Sigmoid colon (tissue), 7 donors: ENCODE results near the gene SLC9A7. TPM values are rescaled to one million over a fixed set of nuclear protein-coding genes. Genes with fewer than 3 reads are reported as not detected.

Experiments
- DNase-seq: peaks from one replicate; pipeline ENCODE4 v3.0.0-alpha.2; 2019
- H3K27ac ChIP-seq, 4 donors: fragments of 200-600 bp; sonication (generic); one replicate each; pipeline ENCODE4 v1.5.1; 2016 to 2019; ENCODE audit warnings: mild to moderate bottlenecking in 1 of 4
- H3K27me3 ChIP-seq, 3 donors: fragments of 200-600 bp; sonication (generic); one replicate each; pipeline ENCODE4 v1.5.1; 2019; ENCODE audit warnings: mild to moderate bottlenecking in 1 of 3
- H3K36me3 ChIP-seq, 4 donors: fragments of 200-600 bp; sonication (generic); one replicate each; pipeline ENCODE4 v1.5.1; 2016 to 2019
- H3K4me1 ChIP-seq, 4 donors: fragments of 200-600 bp; sonication (generic); one replicate each; pipeline ENCODE4 v1.5.1; 2017 to 2019
- H3K4me3 ChIP-seq, 4 donors: fragments of 200-600 bp; sonication (generic); one replicate each; pipeline ENCODE4 v1.5.1; 2017 to 2019; ENCODE audit warnings: mild to moderate bottlenecking in 2 of 4, moderate library complexity in 1 of 4
- H3K9me3 ChIP-seq, 4 donors: fragments of 200-600 bp in 3 of 4; sonication (generic) in 3 of 4; one replicate each; pipeline versions ENCODE4 v1.5.1 to v1.6.1; 2013 to 2019
- CTCF ChIP-seq, 4 experiments: fragments of 450-650 bp in 3 of 4; fragments of 200-600 bp in 1 of 4; IDR thresholded peaks; one replicate each; pipeline ENCODE4 v1.5.1; 2016 to 2019; ENCODE audit warnings: antibody characterized with exemption in 4 of 4, mild to moderate bottlenecking in 3 of 4, moderate library complexity in 2 of 4
- EP300 ChIP-seq, 4 donors: sonication (generic); formaldehyde crosslinking; IDR thresholded peaks; one replicate each; pipeline ENCODE4 v1.6.1; 2017; ENCODE audit warnings: antibody characterized with exemption in 4 of 4
- POLR2A ChIP-seq, 2 donors: fragments of 450-650 bp; IDR thresholded peaks; one replicate each; pipeline ENCODE4 v1.6.1; 2016; ENCODE audit warnings: antibody characterized with exemption in 2 of 2, mild to moderate bottlenecking in 2 of 2, moderate library complexity in 2 of 2
- POLR2AphosphoS5 ChIP-seq, 4 donors: sonication (generic); formaldehyde crosslinking; IDR thresholded peaks; one replicate each; pipeline ENCODE4 v1.6.1; 2017; ENCODE audit warnings: antibody characterized with exemption in 4 of 4
- WGBS, 2 donors: extraction: QIAGEN DNeasy Blood & Tissue Kit; methylation state at CpG; one replicate each; pipeline ENCODE4 v1.1.7; 2013; 5-methylcytosine and 5-hydroxymethylcytosine counted together
- intact Hi-C: fragments of 100-400 bp; cut with DNase I; formaldehyde crosslinking; loops from one replicate; pipeline ENCODE4 v1.15.1; 2023
- polyA plus RNA-seq, 3 donors: library from polyadenylated mRNA; stranded (reverse); fragments of 200-250 nt; gene quantifications; one replicate each; pipeline ENCODE4 v1.2.3, GENCODE V29; 2013
- total RNA-seq, 4 donors: library from RNA; depleted of rRNA; stranded (reverse); fragments of >200 nt; gene quantifications; one replicate each; pipeline ENCODE4 v1.1.0, GENCODE V29; 2016
- donor health status: healthy with polysubstance abuse.
- donor health status: Bipolar disorder and iron deficiency.
- donor health status: healthy.

Gene SLC9A7
- total and polyA plus RNA-seq, 7 donors = under 0.01 to 8.8 (median 2.9) TPM

GRCh38 chrX:46576458-46576857 is 182.5 kb downstream of the SLC9A7 start:
- WGBS, 2 donors = 55 to 64% methylated on average over 3 of the region's 3 CpGs
- intact Hi-C loops = no loop called here

GRCh38 chrX:46575991-46576392 is 182.9 kb downstream of the SLC9A7 start:
- intact Hi-C loops = no loop called here
- TF ChIP-seq CTCF (IDR thresholded peaks at IDR 0.05) (no peak), EP300 (IDR thresholded peaks at IDR 0.05) (no peak), POLR2AphosphoS5 (IDR thresholded peaks at IDR 0.05) (peak in 2 of 4 donors; percentile 34 to 45)
- H3K9me3 ChIP-seq = no peaks in the 10 kb centered on the region
- 23 to 32% methylated on average over 6 of the region's 6 CpGs for WGBS, 2 donors
- peaks cover 0 to 13% (median 7%) of the 10 kb centered on the region in 4 donors for H3K4me1 ChIP-seq
- peak overlapping the region in 3 of 4 donors; percentile 22 to 66 (median 52) for H3K27ac ChIP-seq
- H3K4me3 ChIP-seq = peak overlapping the region in 3 of 4 donors; percentile 50 to 61 (median 57)
- no peaks in the 10 kb centered on the region for H3K36me3 ChIP-seq
- peak; percentile 80 for DNase-seq
- H3K27me3 ChIP-seq = peaks cover 0 to 8% (median 0%) of the 10 kb centered on the region in 3 donors

More at GRCh38 chrX:46576458-46576857, 182.5 kb downstream of the SLC9A7 start:
- peak overlapping the region in 3 of 4 donors; percentile 50 to 61 (median 57) for H3K4me3 ChIP-seq
- no peaks in the 10 kb centered on the region for H3K9me3 ChIP-seq
- no peaks in the 10 kb centered on the region for H3K36me3 ChIP-seq
- H3K4me1 ChIP-seq = peaks cover 0 to 13% (median 7%) of the 10 kb centered on the region in 4 donors
- H3K27me3 ChIP-seq = peaks cover 0 to 8% (median 0%) of the 10 kb centered on the region in 3 donors
- DNase-seq = no peak
- peak overlapping the region in 2 of 4 donors; percentile 22 to 23 for H3K27ac ChIP-seq
- TF ChIP-seq CTCF (IDR thresholded peaks at IDR 0.05) (no peak), POLR2A (IDR thresholded peaks at IDR 0.05) (no peak), POLR2AphosphoS5 (IDR thresholded peaks at IDR 0.05) (no peak), EP300 (IDR thresholded peaks at IDR 0.05) (no peak)

GRCh38 chrX:46575586-46575985 is 183.3 kb downstream of the SLC9A7 start:
- Histone ChIP-seq H3K27me3 (peaks cover 0 to 8% (median 0%) of the 10 kb centered on the region in 3 donors), H3K36me3 (no peaks in the 10 kb centered on the region), H3K9me3 (no peaks in the 10 kb centered on the region), H3K4me3 (peak overlapping the region; percentile 38 to 61 (median 54)), H3K4me1 (peaks cover 0 to 13% (median 7%) of the 10 kb centered on the region in 4 donors), H3K27ac (peak overlapping the region; percentile 42 to 66 (median 59))
- TF ChIP-seq CTCF (IDR thresholded peaks at IDR 0.05) = no peak
- TF ChIP-seq POLR2A (IDR thresholded peaks at IDR 0.05) = no peak
- no peak for TF ChIP-seq EP300 (IDR thresholded peaks at IDR 0.05)
- TF ChIP-seq POLR2AphosphoS5 (IDR thresholded peaks at IDR 0.05) = no peak
- WGBS, 2 donors = 36 to 48% methylated on average over 6 of the region's 6 CpGs
- no peak for DNase-seq
- intact Hi-C loops = no loop called here

GRCh38 chrX:46574774-46575381 is 184.0 kb downstream of the SLC9A7 start:
- Histone ChIP-seq H3K27me3 (peaks cover 0 to 8% (median 0%) of the 10 kb centered on the region in 3 donors), H3K4me1 (peaks cover 0 to 13% (median 7%) of the 10 kb centered on the region in 4 donors), H3K36me3 (no peaks in the 10 kb centered on the region), H3K27ac (peak overlapping the region; percentile 66 to 67 (median 66)), H3K9me3 (no peaks in the 10 kb centered on the region), H3K4me3 (peak overlapping the region; percentile 38 to 61 (median 54))
- WGBS, 2 donors = 1 to 20% methylated on average over 90 of the region's 90 CpGs
- no peak for DNase-seq
- intact Hi-C loops = no loop called here
- TF ChIP-seq POLR2AphosphoS5 (IDR thresholded peaks at IDR 0.05) (no peak), EP300 (IDR thresholded peaks at IDR 0.05) (no peak), POLR2A (IDR thresholded peaks at IDR 0.05) (no peak), CTCF (IDR thresholded peaks at IDR 0.05) (no peak)
